Measurements from ENCODE around the gene SHC1.

The SHC1 gene

GRCh38 chr1:154935749-154936554, 34.6 kb downstream of the SHC1 start:
- TF ChIP-seq, protein P1, sequence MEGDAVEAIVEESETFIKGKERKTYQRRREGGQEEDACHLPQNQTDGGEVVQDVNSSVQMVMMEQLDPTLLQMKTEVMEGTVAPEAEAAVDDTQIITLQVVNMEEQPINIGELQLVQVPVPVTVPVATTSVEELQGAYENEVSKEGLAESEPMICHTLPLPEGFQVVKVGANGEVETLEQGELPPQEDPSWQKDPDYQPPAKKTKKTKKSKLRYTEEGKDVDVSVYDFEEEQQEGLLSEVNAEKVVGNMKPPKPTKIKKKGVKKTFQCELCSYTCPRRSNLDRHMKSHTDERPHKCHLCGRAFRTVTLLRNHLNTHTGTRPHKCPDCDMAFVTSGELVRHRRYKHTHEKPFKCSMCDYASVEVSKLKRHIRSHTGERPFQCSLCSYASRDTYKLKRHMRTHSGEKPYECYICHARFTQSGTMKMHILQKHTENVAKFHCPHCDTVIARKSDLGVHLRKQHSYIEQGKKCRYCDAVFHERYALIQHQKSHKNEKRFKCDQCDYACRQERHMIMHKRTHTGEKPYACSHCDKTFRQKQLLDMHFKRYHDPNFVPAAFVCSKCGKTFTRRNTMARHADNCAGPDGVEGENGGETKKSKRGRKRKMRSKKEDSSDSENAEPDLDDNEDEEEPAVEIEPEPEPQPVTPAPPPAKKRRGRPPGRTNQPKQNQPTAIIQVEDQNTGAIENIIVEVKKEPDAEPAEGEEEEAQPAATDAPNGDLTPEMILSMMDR (IDR thresholded peaks at IDR 0.05) = no peak

DNA sequence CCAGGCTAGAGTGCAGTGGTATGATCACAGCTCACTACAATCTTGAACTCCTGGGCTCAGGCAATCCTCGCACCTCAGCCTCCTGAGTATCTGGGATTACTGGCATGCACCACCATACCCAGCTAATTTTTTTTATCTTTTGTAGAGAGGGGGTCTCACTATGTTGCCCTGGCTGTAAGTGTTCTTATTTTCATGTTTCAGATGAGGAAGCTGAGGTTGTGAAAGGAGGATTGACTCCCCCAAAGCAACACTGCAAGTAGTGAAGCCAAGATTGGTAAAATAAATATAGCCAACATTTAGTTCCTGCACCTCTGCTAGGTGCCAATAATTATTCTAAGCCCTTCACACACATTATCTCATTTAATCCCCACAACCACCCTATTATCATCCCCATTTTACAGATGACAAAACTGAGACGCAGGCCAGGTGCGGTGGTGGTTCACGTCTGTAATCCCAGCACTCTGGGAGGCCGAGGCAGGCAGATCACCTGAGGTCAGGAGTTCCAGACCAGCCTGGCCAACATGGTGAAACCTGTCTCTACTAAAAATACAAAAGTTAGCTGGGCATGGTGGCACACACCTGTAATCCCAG, 36.1 kb downstream of the SHC1 start:
- TF ChIP-seq, protein P1 (IDR thresholded peaks at IDR 0.05) = no peak

DNA sequence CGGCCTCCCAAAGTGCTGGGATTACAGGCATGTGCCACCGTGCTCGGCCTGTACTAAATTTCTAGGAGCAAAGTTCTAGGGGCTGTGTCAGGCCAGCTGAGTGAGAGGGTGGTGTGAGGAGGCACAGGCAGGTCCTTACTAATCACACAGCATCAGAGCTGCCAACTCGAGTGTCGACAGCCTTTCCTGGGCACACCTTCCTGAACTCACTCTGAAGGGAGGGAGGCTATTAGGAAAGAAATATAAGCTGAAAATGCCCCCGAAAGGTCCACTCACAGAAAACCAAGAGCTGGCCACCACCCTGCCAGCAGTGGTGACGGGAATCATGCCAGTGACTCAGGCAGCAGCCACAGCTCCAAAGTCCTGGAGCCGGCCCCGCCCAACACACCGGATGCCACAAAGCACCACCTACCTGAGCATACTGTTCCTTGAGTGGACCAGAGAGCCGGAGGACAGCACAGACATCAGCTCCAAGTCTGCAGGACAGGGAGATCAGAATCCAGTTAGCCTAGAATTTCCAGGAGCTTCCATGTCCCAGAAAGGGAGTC, 38.5 kb downstream of the SHC1 start:
- TF ChIP-seq, protein P1 (IDR thresholded peaks at IDR 0.05) = no peak

DNA sequence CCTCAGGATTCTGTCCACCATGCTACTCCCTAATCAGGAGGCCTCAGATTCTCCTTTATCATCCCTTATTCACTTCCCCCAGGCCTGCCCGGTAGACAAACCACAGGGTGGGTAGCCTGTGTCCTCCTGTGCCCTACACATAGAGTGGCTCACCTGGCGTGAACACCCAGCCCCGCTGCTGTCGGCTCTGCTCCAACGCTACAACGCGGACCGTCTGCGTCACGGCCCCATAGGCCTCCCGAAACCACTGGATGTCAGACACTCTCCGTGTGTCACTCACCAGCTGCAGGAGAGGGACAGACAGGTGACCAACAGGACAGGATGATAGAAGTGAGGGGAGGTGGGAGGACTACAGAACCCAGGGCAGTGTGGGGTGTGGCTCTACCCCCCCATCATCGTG, 44.3 kb downstream of the SHC1 start:
- TF ChIP-seq, protein P1 (IDR thresholded peaks at IDR 0.05) = no peak

DNA sequence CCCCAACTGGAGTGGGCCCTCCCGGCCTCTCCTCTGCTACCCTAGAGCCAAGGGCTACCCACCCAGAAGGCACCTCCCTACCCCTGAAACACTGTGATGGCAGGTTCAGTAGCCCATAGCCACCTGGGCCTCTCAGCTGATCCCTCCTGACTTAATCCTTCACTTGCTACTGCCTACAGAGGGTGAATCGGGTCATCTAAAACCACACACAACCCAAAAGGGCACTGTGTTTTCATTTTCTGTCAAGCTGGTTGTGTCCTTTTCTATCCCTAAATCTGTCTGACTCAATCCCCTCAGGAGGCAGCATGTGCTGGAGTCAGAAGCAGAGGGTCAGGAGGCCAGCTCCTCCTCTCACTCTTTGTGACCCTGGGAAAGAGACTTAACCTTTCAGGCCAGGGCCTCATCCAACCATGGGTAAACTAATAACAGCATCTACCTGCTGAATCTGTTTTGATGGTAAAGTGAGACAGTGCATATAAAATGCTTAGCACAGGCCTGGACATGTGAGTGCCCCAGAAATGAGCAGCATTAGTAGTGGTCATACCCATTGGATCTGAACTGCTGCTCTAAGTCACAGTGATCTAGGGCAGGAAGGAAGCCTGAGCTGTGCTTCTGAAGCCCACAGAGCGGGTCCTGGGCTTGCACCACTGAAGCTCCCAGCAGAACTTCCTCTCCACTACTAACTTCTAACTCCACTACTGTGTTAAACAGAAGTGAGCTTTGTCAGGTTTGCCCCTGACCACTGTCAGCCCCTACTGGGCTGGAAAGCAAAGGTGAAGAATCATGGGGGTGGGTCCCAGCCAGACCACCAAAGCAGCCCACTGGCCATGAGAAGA, 45.0 kb downstream of the SHC1 start:
- TF ChIP-seq, protein P1 (IDR thresholded peaks at IDR 0.05) = no peak

GRCh38 chr1:154923695-154924094, 46.9 kb downstream of the SHC1 start:
- TF ChIP-seq, protein P1 (IDR thresholded peaks at IDR 0.05) = no peak

- TF ChIP-seq, protein P1 (IDR thresholded peaks at IDR 0.05) = no peak
Measured at GRCh38 chr1:154913273-154913672, 57.3 kb downstream of the SHC1 start.

All from LNCAP (cell line).